ENCODE data around the gene ASCC1. TPM values are rescaled to one million over a fixed set of nuclear protein-coding genes. Genes with fewer than 3 reads are reported as not detected.

ASCC1 gene
- total RNA-seq, 1 donor from 2014 or later = 33.3 TPM

- Mint-ChIP-seq H3K4me1 (ENCODE audit: low read depth, unreplicated experiment) (peaks cover 36% of the 10 kb centered on the region), H3K9me3 (ENCODE audit: unreplicated experiment) (peaks cover 31% of the 10 kb centered on the region), H3K4me3 (ENCODE audit: unreplicated experiment) (peak overlapping the region; percentile 99), H3K27ac (ENCODE audit: unreplicated experiment) (peak overlapping the region; percentile 100), H3K27me3 (ENCODE audit: unreplicated experiment) (peaks cover 30% of the 10 kb centered on the region), H3K36me3 (ENCODE audit: unreplicated experiment) (no peaks in the 10 kb centered on the region)
- TF ChIP-seq, protein P1, sequence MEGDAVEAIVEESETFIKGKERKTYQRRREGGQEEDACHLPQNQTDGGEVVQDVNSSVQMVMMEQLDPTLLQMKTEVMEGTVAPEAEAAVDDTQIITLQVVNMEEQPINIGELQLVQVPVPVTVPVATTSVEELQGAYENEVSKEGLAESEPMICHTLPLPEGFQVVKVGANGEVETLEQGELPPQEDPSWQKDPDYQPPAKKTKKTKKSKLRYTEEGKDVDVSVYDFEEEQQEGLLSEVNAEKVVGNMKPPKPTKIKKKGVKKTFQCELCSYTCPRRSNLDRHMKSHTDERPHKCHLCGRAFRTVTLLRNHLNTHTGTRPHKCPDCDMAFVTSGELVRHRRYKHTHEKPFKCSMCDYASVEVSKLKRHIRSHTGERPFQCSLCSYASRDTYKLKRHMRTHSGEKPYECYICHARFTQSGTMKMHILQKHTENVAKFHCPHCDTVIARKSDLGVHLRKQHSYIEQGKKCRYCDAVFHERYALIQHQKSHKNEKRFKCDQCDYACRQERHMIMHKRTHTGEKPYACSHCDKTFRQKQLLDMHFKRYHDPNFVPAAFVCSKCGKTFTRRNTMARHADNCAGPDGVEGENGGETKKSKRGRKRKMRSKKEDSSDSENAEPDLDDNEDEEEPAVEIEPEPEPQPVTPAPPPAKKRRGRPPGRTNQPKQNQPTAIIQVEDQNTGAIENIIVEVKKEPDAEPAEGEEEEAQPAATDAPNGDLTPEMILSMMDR (IDR thresholded peaks at IDR 0.05; ENCODE audit: partially characterized antibody, unreplicated experiment) = no peak
- peak; percentile 86 for DNase-seq
Observed at GRCh38 chr10:72088889-72089575, 127.0 kb downstream of the ASCC1 start.

DNA sequence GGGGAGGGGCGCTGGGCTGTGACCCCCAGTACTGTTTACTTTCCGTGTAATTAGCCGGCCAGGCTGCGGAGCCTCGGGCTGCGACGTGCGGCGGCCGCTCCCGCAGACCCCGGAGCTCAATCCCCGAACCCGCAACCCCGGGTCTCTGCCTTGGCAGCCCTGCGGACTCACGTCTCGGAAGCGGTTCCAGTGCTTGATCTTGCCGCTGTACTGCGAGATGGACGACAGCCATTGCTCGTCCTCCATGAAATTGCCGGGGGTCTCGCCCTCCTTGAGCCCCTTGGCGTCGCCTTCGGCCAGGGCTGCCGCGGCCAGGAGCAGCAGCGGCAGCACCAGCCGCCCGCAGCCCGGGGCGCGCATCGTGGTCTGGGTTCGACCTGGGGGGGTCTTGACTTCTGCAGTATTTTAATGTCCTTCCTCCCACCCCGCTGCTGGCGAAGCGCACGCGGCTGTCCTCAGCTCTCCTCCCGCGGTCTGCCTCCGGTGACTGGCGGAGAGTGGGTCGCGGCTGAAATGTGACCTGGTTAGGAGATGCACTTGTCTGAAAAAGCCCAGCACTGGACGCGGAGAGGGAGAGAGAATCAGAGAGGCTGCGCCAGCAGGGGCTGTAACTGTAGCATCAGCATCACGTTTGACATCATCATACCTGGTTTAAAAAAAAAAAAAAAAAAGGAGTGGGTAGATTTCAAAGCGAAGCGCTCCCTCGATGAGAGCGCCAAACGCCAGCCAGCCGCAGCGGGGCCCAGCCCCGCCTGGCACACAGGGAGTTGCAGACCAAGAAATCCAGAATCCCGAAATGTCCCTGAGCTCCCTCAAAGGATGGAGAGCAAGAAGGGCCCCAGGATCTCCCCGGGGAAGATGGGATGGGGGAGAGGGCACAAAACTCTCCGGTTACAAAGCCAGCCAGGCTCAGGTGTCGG lies 127.8 kb downstream of the ASCC1 start, which contains the start of gene SPOCK2:
SPOCK2 (minus strand) TSS at position 583 of the 920 bp plus-strand sequence; CDS start at position 360, 223 bp downstream.
- H3K36me3 Mint-ChIP-seq (ENCODE audit: unreplicated experiment) = no peaks in the 10 kb centered on the region
- peaks cover 33% of the 10 kb centered on the region for H3K27me3 Mint-ChIP-seq (ENCODE audit: unreplicated experiment)
- H3K4me1 Mint-ChIP-seq (ENCODE audit: low read depth, unreplicated experiment) = peaks cover 41% of the 10 kb centered on the region
- TF ChIP-seq, protein P1 (IDR thresholded peaks at IDR 0.05; ENCODE audit: partially characterized antibody, unreplicated experiment) = no peak
- H3K4me3 Mint-ChIP-seq (ENCODE audit: unreplicated experiment) = peak within 1 kb of the TSS; percentile 99
- H3K27ac Mint-ChIP-seq (ENCODE audit: unreplicated experiment) = peak within 1 kb of the TSS; percentile 100
- peaks cover 36% of the 10 kb centered on the region for H3K9me3 Mint-ChIP-seq (ENCODE audit: unreplicated experiment)
- DNase-seq = peak; percentile 74

- DNase-seq = peak; percentile 41
- TF ChIP-seq, protein P1 (IDR thresholded peaks at IDR 0.05; ENCODE audit: partially characterized antibody, unreplicated experiment) = no peak
- H3K4me1 Mint-ChIP-seq (ENCODE audit: low read depth, unreplicated experiment) = peaks cover 38% of the 10 kb centered on the region
- no peaks in the 10 kb centered on the region for H3K36me3 Mint-ChIP-seq (ENCODE audit: unreplicated experiment)
- peak overlapping the region; percentile 77 for H3K27ac Mint-ChIP-seq (ENCODE audit: unreplicated experiment)
- peaks cover 36% of the 10 kb centered on the region for H3K9me3 Mint-ChIP-seq (ENCODE audit: unreplicated experiment)
- peak overlapping the region; percentile 72 for H3K4me3 Mint-ChIP-seq (ENCODE audit: unreplicated experiment)
- H3K27me3 Mint-ChIP-seq (ENCODE audit: unreplicated experiment) = peaks cover 33% of the 10 kb centered on the region
Observed at GRCh38 chr10:72087392-72087968, 128.6 kb downstream of the ASCC1 start.

GRCh38 chr10:72086466-72087391 lies 129.3 kb downstream of the ASCC1 start:
- peak; percentile 52 for DNase-seq
- TF ChIP-seq, protein P1 (IDR thresholded peaks at IDR 0.05; ENCODE audit: partially characterized antibody, unreplicated experiment) = no peak
- Mint-ChIP-seq H3K27me3 (ENCODE audit: unreplicated experiment) (peaks cover 34% of the 10 kb centered on the region), H3K4me1 (ENCODE audit: low read depth, unreplicated experiment) (peaks cover 34% of the 10 kb centered on the region), H3K27ac (ENCODE audit: unreplicated experiment) (peak overlapping the region; percentile 96), H3K36me3 (ENCODE audit: unreplicated experiment) (no peaks in the 10 kb centered on the region), H3K9me3 (ENCODE audit: unreplicated experiment) (peaks cover 36% of the 10 kb centered on the region), H3K4me3 (ENCODE audit: unreplicated experiment) (peak overlapping the region; percentile 98)

Measured in glutamatergic neuron (in vitro differentiated cells).